ENCODE data around the gene PSME4. TPM values are rescaled to one million over a fixed set of nuclear protein-coding genes. Genes with fewer than 3 reads are reported as not detected.

The PSME4 gene
- total and polyA plus RNA-seq, 10 of the 15 experiments (the other 5 are each of a cell fraction or from before 2014, with no cell fraction given) = 11.1 to 56.2 (median 32.1) TPM

DNA sequence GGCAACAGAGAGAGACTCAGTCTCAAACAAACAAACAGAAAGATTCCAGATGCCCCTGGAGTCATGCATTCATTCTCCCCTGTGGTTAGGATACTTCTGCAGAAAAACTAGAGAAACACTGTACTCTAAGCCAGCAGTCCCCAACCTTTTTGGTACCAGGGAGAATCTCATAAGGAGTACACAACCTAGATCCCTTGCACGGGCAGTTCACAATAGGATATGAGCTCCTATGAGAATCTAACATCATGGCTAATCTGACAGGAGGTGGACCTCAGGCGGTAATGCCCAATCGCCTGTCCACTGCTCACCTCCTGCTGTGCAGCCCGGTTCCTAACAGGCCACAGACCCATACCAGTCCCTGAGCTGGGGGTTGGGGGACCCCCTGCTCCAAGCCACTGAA, 18.3 kb downstream of the PSME4 start (continued):
- TF ChIP-seq, protein P1, sequence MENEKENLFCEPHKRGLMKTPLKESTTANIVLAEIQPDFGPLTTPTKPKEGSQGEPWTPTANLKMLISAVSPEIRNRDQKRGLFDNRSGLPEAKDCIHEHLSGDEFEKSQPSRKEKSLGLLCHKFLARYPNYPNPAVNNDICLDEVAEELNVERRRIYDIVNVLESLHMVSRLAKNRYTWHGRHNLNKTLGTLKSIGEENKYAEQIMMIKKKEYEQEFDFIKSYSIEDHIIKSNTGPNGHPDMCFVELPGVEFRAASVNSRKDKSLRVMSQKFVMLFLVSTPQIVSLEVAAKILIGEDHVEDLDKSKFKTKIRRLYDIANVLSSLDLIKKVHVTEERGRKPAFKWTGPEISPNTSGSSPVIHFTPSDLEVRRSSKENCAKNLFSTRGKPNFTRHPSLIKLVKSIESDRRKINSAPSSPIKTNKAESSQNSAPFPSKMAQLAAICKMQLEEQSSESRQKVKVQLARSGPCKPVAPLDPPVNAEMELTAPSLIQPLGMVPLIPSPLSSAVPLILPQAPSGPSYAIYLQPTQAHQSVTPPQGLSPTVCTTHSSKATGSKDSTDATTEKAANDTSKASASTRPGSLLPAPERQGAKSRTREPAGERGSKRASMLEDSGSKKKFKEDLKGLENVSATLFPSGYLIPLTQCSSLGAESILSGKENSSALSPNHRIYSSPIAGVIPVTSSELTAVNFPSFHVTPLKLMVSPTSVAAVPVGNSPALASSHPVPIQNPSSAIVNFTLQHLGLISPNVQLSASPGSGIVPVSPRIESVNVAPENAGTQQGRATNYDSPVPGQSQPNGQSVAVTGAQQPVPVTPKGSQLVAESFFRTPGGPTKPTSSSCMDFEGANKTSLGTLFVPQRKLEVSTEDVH (IDR thresholded peaks at IDR 0.05; ENCODE audit: low read depth, partially characterized antibody) = no peak
- TF ChIP-seq, protein P2, sequence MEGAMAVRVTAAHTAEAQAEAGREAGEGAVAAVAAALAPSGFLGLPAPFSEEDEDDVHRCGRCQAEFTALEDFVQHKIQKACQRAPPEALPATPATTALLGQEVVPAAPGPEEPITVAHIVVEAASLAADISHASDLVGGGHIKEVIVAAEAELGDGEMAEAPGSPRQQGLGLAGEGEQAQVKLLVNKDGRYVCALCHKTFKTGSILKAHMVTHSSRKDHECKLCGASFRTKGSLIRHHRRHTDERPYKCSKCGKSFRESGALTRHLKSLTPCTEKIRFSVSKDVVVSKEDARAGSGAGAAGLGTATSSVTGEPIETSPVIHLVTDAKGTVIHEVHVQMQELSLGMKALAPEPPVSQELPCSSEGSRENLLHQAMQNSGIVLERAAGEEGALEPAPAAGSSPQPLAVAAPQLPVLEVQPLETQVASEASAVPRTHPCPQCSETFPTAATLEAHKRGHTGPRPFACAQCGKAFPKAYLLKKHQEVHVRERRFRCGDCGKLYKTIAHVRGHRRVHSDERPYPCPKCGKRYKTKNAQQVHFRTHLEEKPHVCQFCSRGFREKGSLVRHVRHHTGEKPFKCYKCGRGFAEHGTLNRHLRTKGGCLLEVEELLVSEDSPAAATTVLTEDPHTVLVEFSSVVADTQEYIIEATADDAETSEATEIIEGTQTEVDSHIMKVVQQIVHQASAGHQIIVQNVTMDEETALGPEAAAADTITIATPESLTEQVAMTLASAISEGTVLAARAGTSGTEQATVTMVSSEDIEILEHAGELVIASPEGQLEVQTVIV (IDR thresholded peaks at IDR 0.05; ENCODE audit: borderline replicate concordance, partially characterized antibody) = no peak

DNA sequence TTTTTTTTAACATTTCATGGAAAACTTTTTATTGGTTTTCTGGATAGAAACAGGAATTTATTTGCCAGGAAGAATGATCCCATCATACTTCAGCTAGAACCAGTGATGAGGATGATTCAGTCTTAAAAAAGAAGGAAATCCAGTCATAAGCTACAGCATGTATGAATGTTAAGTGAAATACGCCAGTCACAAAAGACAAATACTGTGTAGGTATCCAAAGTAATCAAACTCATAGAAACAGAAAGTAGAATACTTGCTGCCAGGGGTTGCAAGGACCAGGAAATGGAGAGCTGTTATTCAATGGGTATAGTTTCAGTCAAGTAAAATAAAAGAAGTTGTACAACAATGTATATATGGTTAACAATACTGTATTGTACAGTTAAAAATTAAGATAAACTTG, 21.3 kb downstream of the PSME4 start:
- ATAC-seq (peak; percentile 57), FAIRE-seq (no peak), DNase-seq (ENCODE audit: low read depth, low spot score) (no peak)
- Histone ChIP-seq H3K9me3 (replicated peaks; ENCODE audit: control insufficient read depth, insufficient read depth, low read length) (no peaks in the 10 kb centered on the region; the same call in 2 of the 3 replicates), H3K27me3 (replicated peaks in 1 of 2; ENCODE audit: control insufficient read depth in 2 of 2, insufficient read depth in 2 of 2, low read length in 1 of 2) (no peaks in the 10 kb centered on the region), H3K36me3 (ENCODE audit: control insufficient read depth in 2 of 2, insufficient read depth in 2 of 2, low read length in 1 of 2) (peaks cover 4% of the 10 kb centered on the region in 2 experiments; a peak in 2 of 4 replicates), H3K4me2 (ENCODE audit: control insufficient read depth, insufficient read depth) (no peak overlapping the region), H2AFZ (ENCODE audit: control insufficient read depth, low read depth, low read length) (no peak overlapping the region), H3K27ac (ENCODE audit: control insufficient read depth, insufficient read depth) (no peak overlapping the region), H3K9ac (ENCODE audit: control insufficient read depth, insufficient read depth, low read length) (no peak overlapping the region), H3K79me2 (ENCODE audit: control insufficient read depth, insufficient read depth, low read length) (peaks cover 22% of the 10 kb centered on the region), H3K4me1 (ENCODE audit: control insufficient read depth, insufficient read depth, low read length) (peaks cover 16% of the 10 kb centered on the region; the same call in 1 of the 2 replicates), H4K20me1 (ENCODE audit: control insufficient read depth, insufficient read depth) (no peaks in the 10 kb centered on the region), H3K4me3 (no peak overlapping the region)
- ChIA-PET SMC1A (ENCODE audit: uncharacterized antibody, unreplicated experiment) (no interaction called here), RAD21 (ENCODE audit: unreplicated experiment) (no interaction called here), POLR2A (interaction anchor here (0.7 kb wide), 1 partner anchor 588 kb away, joined by 3 read pairs; no protein-coding TSS in a partner anchor), CTCF (no interaction called here)
- intact Hi-C loops (cut with micrococcal nuclease; ENCODE audit: unreplicated experiment) (no loop called here), in situ Hi-C loops (cut with MboI) (no loop called here)
- no TSS peak for BruUV-seq (replicated peaks)
- 93% methylated on average over 1 of the region's 1 CpG for WGBS (ENCODE audit: insufficient coverage, insufficient replicate concordance, low lambda C conversion rate, missing lambda C conversion rate)
- TF ChIP-seq EZH2 (IDR thresholded peaks at IDR 0.05; ENCODE audit: borderline replicate concordance, control insufficient read depth, low read depth, low read length) (no peak), CBFB (IDR thresholded peaks at IDR 0.05; ENCODE audit: low read depth) (no peak), NFIC (IDR thresholded peaks at IDR 0.05; ENCODE audit: low read depth, low read length) (no peak), CREB1 (IDR thresholded peaks at IDR 0.05; ENCODE audit: low read depth) (no peak), SIN3A (IDR thresholded peaks at IDR 0.05; ENCODE audit: low read depth, low read length) (no peak), ESRRA (IDR thresholded peaks at IDR 0.05; ENCODE audit: low read length) (no peak), POLR2AphosphoS5 (IDR thresholded peaks at IDR 0.05; ENCODE audit: low read length) (no peak)
- TF ChIP-seq, protein P3, sequence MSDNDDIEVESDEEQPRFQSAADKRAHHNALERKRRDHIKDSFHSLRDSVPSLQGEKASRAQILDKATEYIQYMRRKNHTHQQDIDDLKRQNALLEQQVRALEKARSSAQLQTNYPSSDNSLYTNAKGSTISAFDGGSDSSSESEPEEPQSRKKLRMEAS (IDR thresholded peaks at IDR 0.05; ENCODE audit: low read depth, low read length) = no peak
- TF ChIP-seq, protein P4, sequence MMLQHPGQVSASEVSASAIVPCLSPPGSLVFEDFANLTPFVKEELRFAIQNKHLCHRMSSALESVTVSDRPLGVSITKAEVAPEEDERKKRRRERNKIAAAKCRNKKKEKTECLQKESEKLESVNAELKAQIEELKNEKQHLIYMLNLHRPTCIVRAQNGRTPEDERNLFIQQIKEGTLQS (IDR thresholded peaks at IDR 0.05; ENCODE audit: borderline replicate concordance, extremely low read depth, low read depth, low read length) = no peak
- TF ChIP-seq, protein P5, sequence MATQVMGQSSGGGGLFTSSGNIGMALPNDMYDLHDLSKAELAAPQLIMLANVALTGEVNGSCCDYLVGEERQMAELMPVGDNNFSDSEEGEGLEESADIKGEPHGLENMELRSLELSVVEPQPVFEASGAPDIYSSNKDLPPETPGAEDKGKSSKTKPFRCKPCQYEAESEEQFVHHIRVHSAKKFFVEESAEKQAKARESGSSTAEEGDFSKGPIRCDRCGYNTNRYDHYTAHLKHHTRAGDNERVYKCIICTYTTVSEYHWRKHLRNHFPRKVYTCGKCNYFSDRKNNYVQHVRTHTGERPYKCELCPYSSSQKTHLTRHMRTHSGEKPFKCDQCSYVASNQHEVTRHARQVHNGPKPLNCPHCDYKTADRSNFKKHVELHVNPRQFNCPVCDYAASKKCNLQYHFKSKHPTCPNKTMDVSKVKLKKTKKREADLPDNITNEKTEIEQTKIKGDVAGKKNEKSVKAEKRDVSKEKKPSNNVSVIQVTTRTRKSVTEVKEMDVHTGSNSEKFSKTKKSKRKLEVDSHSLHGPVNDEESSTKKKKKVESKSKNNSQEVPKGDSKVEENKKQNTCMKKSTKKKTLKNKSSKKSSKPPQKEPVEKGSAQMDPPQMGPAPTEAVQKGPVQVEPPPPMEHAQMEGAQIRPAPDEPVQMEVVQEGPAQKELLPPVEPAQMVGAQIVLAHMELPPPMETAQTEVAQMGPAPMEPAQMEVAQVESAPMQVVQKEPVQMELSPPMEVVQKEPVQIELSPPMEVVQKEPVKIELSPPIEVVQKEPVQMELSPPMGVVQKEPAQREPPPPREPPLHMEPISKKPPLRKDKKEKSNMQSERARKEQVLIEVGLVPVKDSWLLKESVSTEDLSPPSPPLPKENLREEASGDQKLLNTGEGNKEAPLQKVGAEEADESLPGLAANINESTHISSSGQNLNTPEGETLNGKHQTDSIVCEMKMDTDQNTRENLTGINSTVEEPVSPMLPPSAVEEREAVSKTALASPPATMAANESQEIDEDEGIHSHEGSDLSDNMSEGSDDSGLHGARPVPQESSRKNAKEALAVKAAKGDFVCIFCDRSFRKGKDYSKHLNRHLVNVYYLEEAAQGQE (IDR thresholded peaks at IDR 0.05; ENCODE audit: low read depth, low read length) = no peak

Data from GM12878 (cell line).